ENCODE data around the gene CERS2. TPM values are rescaled to one million over a fixed set of nuclear protein-coding genes. Genes with fewer than 3 reads are reported as not detected.

The CERS2 gene
- total and polyA plus RNA-seq, 2 of the 13 experiments (the other 11 are each of a cell fraction or from before 2014, with no cell fraction given) = 269 to 298 TPM

DNA sequence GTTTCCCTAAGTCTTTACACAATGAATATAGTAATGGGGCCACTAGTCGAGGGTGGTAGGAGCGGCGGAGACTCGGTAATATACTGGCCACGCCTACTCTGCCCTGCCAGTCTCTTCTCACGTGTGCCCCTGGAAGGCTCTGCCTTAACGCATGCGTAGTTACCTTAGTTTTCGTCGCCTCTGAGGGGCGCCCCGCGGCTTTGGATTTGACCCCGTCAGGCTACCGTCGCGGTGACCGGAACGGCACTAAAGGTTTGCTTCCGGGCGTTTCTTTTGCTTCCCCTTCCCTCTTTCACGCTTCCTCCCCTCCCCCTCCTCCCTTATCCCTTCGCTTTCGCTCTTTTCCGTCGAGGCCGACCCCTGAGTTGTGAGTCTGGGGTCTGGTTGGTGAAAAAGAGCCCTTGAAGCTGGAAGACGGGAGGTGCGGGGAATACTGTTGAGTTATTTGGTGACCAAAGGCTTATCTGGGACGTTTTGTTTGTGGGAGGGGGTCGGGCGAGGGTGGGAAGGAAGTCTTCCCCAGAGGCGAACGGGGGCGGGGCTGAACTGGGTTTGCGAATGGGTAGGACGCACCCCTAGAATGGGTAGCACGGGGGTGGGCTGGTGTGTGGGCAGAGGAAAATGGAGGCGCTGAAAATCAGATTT, 48.4 kb downstream of the CERS2 start, which contains the start of gene SETDB1 (continued):
- TF ChIP-seq SALL1 (CRISPR knock-in tag; IDR thresholded peaks at IDR 0.05) = peak; percentile 72
- TF ChIP-seq JARID2 (CRISPR knock-in tag; IDR thresholded peaks at IDR 0.05; ENCODE audit: insufficient replicate concordance) = no peak
- no peak for TF ChIP-seq ZNF101 (CRISPR knock-in tag; IDR thresholded peaks at IDR 0.05; ENCODE audit: borderline replicate concordance, low read depth)
- TF ChIP-seq HOXD1 (CRISPR knock-in tag; IDR thresholded peaks at IDR 0.05) = no peak
- no peak for TF ChIP-seq MEIS1 (CRISPR knock-in tag; IDR thresholded peaks at IDR 0.05; ENCODE audit: borderline replicate concordance)
- no peak for TF ChIP-seq ZNF251 (CRISPR knock-in tag; IDR thresholded peaks at IDR 0.05)
- TF ChIP-seq, protein P1, sequence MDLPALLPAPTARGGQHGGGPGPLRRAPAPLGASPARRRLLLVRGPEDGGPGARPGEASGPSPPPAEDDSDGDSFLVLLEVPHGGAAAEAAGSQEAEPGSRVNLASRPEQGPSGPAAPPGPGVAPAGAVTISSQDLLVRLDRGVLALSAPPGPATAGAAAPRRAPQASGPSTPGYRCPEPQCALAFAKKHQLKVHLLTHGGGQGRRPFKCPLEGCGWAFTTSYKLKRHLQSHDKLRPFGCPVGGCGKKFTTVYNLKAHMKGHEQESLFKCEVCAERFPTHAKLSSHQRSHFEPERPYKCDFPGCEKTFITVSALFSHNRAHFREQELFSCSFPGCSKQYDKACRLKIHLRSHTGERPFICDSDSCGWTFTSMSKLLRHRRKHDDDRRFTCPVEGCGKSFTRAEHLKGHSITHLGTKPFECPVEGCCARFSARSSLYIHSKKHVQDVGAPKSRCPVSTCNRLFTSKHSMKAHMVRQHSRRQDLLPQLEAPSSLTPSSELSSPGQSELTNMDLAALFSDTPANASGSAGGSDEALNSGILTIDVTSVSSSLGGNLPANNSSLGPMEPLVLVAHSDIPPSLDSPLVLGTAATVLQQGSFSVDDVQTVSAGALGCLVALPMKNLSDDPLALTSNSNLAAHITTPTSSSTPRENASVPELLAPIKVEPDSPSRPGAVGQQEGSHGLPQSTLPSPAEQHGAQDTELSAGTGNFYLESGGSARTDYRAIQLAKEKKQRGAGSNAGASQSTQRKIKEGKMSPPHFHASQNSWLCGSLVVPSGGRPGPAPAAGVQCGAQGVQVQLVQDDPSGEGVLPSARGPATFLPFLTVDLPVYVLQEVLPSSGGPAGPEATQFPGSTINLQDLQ (CRISPR knock-in tag; IDR thresholded peaks at IDR 0.05) = no peak
- no peak for TF ChIP-seq ZSCAN30 (CRISPR knock-in tag; IDR thresholded peaks at IDR 0.05)
- TF ChIP-seq ZNF563 (CRISPR knock-in tag; IDR thresholded peaks at IDR 0.05) = no peak
- TF ChIP-seq KLF12 (CRISPR knock-in tag; IDR thresholded peaks at IDR 0.05; ENCODE audit: borderline replicate concordance) = no peak
- TF ChIP-seq, protein P2, sequence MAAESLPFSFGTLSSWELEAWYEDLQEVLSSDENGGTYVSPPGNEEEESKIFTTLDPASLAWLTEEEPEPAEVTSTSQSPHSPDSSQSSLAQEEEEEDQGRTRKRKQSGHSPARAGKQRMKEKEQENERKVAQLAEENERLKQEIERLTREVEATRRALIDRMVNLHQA (CRISPR knock-in tag; IDR thresholded peaks at IDR 0.05) = no peak
- TF ChIP-seq ZNF552 (CRISPR knock-in tag; IDR thresholded peaks at IDR 0.05; ENCODE audit: borderline replicate concordance) = no peak
- TF ChIP-seq NFE2L2 (IDR thresholded peaks at IDR 0.05; ENCODE audit: low read length) = no peak
- no peak for TF ChIP-seq GLI4 (CRISPR knock-in tag; IDR thresholded peaks at IDR 0.05; ENCODE audit: borderline replicate concordance)
- no peak for TF ChIP-seq DR1 (CRISPR knock-in tag; IDR thresholded peaks at IDR 0.05)
- no peak for TF ChIP-seq ZNF577 (CRISPR knock-in tag; IDR thresholded peaks at IDR 0.05; ENCODE audit: borderline replicate concordance, low read depth)
- TF ChIP-seq TBL1XR1 (IDR thresholded peaks at IDR 0.05; ENCODE audit: borderline replicate concordance, low read length, partially characterized antibody) = peak; percentile 34
- TF ChIP-seq NR2F6 (IDR thresholded peaks at IDR 0.05) = 0 out of 2 replicates have a peak, but pooled peaks have one; percentile 16
- TF ChIP-seq NR2F6 (CRISPR knock-in tag; IDR thresholded peaks at IDR 0.05) = peak; percentile 52
- TF ChIP-seq REL (CRISPR knock-in tag; conservative IDR thresholded peaks at IDR 0.05) = no peak
- peak; percentile 14; the same call in 1 of the 2 replicates for TF ChIP-seq SOX13 (IDR thresholded peaks at IDR 0.05)
- TF ChIP-seq SOX13 (CRISPR knock-in tag; conservative IDR thresholded peaks at IDR 0.05 in 1 of 2, IDR thresholded peaks at IDR 0.05 in 1 of 2) = peak in 1 of 2 experiments; percentile 24; a peak in 1 of 4 replicates
- TF ChIP-seq DMAP1 (CRISPR knock-in tag; IDR thresholded peaks at IDR 0.05) = peak; percentile 78
- no peak for TF ChIP-seq MZF1 (CRISPR knock-in tag; IDR thresholded peaks at IDR 0.05; ENCODE audit: borderline replicate concordance)
- TF ChIP-seq NCOA1 (CRISPR knock-in tag; IDR thresholded peaks at IDR 0.05) = no peak
- peak; percentile 87 for TF ChIP-seq POLR2AphosphoS5 (IDR thresholded peaks at IDR 0.05; ENCODE audit: low read depth, low read length)
- TF ChIP-seq, protein P3, sequence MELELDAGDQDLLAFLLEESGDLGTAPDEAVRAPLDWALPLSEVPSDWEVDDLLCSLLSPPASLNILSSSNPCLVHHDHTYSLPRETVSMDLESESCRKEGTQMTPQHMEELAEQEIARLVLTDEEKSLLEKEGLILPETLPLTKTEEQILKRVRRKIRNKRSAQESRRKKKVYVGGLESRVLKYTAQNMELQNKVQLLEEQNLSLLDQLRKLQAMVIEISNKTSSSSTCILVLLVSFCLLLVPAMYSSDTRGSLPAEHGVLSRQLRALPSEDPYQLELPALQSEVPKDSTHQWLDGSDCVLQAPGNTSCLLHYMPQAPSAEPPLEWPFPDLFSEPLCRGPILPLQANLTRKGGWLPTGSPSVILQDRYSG (CRISPR knock-in tag; IDR thresholded peaks at IDR 0.05) = no peak
- TF ChIP-seq GATA4 (IDR thresholded peaks at IDR 0.05; ENCODE audit: borderline replicate concordance, low read depth) = peak; percentile 12; the same call in 1 of the 2 replicates
